HG03280 (cell line): Measurements from ENCODE around the gene ACOD1.
"Not testable (repeated sequence)": the region's sequence is repeated elsewhere in the genome, so short reads cannot be mapped to it uniquely, and the experiment has no call there.

Experiments used
- ATAC-seq: cut with Tn5 transposase; IDR thresholded peaks from one replicate; pipeline ENCODE4 v1.9.1; 2021; ENCODE audit warnings: mild to moderate bottlenecking, moderate library complexity; ENCODE audit not compliant: unreplicated experiment

The ACOD1 gene

DNA sequence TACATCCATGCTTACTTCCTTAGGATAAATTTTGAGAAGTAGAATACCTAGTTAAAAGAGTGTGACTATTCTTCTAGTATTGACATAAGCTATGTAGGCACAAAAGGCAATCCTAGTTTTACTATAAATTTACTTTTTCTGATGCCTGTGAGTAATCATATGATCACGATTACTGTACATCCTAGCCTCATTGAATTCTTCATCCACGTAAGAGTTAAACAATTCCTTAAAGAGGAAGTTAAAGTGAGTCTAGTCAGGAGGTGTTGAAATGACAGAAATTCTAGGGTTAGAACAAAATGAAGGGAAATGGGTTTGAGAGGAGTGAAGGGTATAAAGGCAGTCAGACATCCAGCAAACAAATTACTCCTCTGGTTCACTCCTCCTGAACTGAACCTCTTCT is at the start of gene ACOD1:
ACOD1 (plus strand) TSS at position 363 of the 400 bp plus-strand sequence. CDS start 48 bp downstream, outside the sequence.
- no peak for ATAC-seq

DNA sequence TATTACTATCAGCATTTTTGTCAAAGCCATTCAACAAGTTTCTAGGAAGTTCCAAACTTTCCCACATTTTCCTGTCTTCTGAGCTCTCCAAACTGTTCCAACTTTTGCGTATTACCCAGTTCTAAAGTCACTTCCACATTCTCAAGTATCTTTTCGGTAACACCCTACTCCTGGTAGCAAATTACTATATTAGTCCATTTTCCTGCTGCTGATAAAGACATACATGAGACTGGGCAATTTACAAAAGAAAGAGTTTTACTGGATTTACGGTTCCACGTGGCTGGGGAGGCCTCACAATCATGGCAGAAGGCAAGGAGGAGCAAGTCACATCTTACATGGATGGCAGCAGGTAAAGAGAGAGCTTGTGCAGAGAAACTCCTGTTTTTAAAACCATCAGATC is 49.2 kb upstream of the ACOD1 start:
- not testable (repeated sequence) for ATAC-seq

DNA sequence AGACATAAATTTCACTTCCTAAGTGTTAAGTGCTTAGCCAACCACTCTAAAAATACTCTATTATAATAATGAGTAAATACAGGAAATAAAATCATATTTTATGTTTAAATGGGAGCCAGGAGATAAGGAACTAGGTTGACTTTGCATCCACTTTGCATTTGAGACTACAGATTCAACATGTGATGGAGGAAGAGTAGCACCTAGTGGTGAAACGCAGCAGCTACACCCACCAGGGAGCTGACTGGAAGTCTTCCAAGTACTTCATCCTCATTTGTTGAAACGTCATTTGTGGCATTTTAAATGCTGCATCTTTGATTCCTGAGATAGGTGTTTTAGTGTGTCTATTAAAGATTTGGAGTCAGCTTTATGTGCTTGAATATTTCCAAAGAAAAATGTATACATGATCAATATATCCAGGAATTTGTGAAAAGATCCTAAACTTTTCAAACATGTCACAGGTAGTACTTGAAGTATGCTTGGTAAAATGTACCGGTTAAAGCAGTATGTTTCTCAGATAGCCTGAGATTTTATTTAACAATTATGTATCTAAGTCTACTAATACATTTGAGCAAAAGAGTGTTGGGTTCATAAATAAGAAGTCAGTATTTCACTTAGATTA is 44.7 kb upstream of the ACOD1 start:
- peak; percentile 97 for ATAC-seq

DNA sequence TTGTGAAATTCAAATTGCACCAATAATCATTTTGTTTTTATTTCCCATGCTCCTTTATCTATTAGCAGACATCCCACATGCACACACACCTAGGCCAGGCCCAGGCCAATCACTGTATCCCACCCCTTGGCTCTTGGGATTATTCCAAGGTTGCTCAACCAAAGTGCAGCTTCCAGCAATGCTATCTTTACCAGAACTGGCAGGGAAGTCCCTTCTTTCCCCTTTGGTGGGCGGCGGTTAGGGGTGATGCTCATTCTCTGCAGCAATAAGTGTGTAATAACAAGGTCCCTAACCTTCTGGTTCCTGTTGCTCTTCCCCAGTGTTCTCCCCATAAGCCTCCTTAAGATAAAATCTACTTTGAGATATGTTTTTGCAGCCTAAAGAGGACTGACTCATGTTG is 43.8 kb upstream of the ACOD1 start:
- no peak for ATAC-seq

DNA sequence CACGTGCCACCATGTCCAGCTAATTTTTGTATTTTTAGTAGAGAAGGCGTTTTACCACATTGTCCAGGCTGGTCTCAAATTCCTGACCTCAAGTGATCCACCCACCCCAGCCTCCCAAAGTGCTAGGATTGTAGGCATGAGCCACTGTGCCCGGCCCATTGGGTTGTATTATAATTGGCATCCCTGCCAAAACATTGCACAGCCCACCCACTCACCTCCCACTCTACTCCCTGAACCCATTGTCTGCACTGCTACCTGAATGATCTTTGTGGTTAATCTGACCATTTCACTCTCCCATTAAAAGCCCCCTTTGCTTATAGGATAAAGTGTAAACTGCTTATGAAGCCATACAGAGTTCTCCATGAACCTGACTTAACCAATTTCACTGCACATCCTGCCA is 35.8 kb upstream of the ACOD1 start:
- no peak for ATAC-seq

DNA sequence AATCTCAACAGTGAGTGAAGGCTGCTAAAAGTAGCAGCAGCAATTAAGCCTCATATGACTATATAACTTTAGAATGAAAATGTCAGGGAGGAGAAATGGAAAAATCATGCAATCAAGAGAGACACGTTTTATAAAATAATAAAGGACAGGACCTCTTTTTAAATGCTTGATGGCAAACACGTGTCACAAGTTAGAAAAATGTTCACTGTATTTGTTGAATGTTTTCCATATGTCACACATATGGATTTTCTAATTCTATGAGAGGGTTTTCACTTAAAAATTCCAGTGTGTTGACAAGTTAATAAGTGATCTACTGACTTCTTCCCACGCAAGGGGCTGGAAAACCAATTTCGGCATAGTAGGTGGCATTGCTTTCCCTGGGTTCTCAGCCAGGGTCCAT is 34.4 kb upstream of the ACOD1 start:
- no peak for ATAC-seq

DNA sequence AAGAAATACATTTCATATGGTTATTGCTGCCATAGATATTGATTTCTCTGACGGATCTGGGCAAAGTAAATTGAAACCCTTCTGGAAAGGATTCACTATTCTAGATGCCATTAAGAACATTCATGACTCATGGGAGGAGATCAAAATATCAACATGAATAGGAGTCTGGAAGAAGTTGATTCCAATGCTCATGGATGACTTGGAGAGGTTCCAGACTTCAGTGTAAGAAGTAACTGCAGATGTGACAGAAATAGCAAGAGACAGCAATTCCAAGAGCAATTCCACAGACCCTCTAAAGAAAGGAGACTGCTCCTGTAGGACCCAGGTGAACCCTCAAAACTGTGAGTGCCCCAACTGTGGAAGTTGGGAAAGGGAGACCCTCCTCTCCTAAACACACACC is 31.2 kb upstream of the ACOD1 start:
- ATAC-seq = no peak

DNA sequence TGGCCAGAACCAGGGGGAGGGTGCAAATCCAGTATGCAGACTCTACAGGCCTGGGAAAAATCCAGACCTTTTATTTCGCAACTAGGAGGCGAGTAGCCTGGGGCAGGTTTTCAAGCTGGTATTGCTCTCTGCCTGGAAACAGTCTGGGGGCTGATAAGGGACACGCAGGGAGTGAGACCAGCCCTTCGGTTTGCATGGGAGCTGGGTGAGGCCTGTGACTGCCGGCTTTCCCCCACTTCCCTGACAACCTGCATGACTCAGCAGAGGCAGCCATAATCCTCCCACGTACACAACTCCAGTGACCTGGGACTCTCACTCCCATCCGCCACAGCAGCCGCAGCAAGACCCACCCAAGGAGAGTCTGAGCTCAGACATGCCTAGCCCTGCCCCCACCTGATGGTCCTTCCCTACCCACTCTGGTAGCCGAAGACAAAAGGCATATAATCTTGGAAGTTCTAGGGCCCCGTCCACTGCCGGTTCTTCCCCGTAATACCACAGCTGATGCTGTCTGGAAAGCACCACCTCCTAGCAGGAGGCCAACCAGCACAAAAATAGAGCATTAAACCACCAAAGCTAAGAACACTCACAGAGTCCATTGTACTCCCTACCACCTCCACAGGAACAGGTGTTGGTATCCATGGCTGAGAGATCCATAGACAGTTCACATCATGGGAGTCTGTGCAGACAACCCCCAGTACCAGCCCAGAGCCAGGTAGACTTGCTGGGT is 30.4 kb upstream of the ACOD1 start:
- ATAC-seq = not testable (repeated sequence)

DNA sequence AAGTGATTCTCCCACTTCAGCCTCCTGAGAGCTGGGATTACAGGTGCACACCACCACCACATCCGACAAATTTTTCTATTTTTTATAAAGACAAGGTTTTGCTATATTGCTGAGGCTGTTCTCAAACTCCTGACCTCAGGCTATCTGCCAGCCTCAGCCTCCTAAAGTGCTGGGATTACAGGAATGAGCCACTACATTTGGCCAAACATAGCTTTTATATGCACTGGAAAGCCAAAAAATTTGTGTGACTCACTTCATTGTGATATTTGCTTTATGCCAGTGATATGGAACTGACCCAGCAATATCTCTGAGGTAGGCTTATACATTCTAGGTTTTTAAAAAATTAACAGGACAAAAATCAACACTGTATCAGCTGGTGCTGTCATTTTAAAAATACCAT is 26.8 kb upstream of the ACOD1 start:
- no peak for ATAC-seq

DNA sequence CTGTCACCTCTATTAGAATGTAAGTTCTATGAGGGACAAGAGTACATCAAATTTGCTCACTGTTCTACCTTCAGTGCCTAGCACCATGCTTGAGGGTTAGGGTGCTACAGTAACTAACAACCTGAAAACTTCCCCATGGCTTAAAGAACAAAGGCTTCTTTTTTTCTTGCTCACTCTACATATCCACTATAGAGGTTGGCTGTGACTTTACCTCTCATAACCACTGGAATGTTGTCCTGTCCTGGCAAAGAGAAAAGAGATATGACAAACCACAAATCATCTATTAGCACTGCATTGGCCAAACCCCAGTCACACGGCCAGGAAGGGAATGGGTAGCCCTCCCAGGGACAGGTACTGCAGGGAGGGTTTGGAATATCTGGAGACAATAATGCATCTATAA is 23.2 kb upstream of the ACOD1 start:
- ATAC-seq = no peak

DNA sequence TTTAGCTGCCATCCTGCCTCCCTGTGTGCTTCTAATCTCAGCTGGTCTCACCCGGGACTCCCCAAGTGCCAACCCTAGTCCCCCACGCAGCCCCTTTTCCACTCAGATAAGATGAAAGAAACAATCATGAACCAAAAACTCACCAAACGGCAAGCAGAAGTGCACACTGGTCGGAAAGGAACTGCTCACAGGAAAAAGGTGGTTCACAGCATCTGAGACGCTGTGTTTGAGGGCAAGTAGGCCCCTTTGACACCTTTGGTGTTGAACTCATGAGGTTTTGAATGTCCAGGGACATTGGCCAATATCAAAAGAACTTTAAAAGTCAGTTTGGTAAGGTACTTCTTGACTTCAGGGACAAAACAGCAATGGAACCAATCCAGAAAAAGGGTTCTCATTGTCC is 20.4 kb upstream of the ACOD1 start:
- ATAC-seq = no peak

DNA sequence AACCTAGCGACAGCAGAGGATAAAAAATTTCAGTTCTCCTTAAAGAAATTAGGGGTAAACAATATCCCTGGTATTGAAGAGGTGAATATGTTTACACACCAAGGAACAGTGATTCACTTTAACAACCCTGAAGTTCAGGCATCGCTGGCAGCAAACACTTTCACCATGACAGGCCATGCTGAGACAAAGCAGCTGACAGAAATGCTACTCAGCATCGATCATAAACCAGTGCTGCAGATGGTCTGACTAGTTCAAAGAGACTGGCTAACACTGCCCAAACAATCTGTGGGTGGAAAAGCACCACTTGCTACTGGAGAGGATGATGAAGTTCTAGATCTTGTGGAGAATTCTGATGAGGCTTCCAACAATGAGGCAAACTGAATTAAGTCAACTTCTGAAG is 19.9 kb upstream of the ACOD1 start:
- ATAC-seq = no peak

DNA sequence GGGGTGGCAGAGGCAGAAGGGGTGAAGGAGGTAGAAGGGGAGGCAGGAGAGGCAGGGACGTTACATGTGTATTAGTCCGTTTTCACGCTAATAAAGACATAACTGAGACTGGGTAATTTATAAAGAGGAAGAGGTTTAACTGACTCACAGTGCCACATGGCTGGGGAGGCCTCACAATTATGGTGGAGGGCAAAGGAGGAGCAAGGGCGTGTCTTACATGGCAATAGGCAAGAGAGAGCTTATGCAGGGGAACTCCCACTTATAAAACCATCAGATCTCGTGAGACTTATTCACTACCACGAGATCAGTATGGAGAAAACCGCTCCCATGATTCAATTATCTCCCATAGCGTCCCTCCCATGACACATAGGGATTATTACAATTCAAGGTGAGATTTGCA is 19.0 kb upstream of the ACOD1 start:
- no peak for ATAC-seq

DNA sequence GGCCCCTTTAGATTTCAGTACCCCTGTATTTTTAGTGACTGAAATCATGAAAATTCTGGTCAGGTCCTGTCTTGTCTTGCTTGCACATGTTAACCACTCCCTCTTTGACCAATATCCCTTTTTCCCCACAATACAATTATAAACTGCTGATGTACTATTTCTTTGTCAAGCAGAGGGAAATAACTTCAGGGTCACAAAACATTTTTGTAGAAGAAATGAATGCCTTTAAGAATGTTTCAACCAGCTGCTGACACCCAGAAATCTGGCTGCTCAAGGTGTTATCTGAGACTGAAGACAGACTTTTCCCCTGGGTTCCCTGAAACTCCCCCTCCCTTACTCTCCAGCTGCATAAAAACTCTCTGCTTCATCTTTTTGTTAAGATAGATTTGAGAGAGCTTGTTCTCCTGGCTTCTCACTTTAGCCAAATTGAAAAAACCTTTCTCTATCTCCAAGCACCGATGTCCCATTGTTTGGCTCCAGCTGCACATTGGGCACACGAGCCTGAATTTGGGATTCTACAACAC is 18.4 kb upstream of the ACOD1 start:
- ATAC-seq = no peak

DNA sequence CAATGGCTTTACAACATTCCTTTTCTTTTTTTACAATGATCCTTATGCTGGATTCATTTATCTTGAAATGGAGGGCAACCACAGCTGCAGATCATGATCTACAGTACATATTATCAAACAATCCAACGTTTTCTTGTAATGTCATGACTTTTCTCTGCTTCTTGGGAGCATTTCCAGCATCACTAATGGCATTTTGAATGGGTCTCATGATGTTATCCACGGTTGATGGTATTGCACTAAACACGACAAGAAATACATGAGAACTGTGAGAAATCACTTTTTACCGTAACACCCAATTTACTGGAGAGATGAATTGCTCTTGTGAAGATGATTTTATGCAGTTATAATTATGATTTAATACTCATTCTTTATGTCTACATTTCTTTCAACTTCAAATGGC is 16.2 kb upstream of the ACOD1 start:
- no peak for ATAC-seq

DNA sequence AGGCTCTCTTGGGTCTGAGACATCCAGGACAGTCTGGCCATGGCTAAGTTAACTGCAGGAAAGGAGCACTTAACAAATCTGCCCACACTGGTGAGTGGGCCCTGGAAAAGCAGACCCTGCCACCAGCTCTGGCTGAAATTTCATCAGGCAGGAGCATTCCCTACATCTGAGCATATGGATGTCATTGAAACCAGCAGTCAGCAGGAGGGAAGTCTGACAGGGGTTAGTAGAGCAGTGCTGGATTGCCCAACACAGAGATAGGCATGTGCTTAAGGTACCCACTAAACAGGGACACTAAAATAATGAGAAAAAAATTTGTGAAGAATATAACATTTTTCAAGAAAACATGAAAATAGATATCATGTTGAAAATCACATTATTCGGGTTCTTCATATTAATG is 13.6 kb upstream of the ACOD1 start:
- no peak for ATAC-seq

DNA sequence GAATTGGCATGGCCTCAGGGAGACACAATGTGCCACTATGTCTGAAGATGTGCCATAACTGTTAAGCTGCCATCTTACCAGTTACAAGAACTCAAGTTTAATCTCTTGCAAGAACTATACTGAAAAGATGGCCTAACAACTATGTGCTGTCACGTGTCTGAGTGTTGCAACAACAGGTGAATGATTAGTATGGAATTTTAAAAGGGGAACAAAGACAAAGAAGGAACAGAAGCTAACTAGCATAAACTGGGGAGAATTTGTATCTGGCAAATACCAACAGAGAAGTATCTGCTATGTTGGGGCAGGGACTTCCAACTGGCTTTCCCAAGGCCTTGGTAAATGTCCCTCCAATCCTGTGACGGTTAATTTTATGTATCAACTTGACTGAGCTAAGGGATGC is 11.5 kb upstream of the ACOD1 start:
- no peak for ATAC-seq

DNA sequence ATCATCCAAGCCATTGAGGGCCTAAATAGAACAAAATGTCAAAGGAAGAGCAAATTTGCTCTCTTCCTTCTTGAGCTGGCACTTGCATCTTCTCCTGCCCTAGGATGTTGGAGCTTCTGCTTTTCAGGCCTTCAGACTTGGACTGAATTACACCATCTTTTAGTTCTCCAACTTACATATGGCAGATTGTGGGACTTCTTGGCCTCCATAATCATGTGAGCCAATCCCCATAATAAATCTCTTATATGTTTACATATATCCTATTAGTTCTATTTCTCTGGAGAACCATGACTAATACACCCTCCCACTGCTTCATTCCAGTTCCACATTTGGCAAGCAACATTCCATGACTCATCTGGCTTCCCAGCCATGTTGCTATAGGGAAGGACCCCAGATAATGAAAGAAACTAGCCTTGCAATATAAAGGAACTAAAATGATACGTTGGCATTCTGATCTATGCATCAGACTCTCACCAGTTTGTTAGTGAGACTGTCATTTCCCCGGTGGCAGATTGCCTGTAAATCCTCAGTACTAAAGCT is 11.0 kb upstream of the ACOD1 start:
- no peak for ATAC-seq

DNA sequence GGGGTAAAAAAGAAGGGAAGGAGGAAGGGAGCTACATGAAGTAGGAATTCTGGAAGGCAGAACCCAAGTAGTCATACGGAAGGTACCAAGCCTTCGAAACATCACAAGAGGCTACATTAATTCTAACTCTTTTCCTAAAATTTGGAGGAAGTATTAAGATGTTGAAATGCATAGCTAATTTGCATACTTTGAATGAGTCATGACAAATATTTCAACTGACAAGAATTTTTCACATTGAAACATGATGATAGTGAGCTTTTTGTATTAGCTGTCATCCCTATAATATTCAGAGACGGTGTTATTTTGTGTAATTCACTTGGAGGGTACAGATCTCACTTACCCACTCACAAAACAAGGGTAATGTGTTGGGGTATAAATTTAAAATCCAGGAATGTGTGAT is 9.1 kb upstream of the ACOD1 start:
- ATAC-seq = no peak

DNA sequence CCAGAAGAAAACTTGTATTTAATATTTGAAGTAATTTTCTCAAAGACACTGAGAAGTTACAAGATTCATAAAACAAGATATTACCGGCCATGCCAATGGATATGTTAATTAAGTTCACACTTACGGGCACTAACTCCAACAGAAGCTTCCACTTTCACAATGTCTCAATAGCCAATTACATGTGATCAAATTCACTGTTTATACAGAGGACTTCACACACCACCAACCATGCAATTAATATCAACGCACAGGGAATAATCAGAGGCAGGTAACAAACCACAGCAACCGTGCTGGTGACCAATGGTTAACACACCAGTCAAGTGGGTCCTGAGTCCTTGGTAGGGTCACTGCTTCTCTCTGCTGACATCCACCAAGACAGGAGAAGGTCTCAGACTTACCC is 5.9 kb upstream of the ACOD1 start:
- no peak for ATAC-seq

DNA sequence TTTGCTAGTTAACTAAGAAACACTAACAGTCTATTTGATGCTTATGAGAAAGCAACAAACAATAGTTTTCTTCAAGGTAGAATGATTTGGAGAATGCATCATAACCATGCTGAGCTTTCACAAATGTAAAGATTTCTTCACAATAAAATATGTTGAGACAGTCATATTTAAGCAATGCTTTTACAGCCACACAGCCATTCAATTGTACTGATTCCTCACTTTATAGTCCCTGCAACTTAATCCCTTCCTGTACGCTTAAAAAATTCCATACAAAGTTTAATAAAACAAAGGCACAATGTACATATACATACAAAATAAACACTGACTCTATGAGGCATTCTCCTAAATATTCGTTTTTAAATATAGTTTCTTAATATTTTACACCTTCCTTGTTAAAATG is 4.7 kb upstream of the ACOD1 start:
- no peak for ATAC-seq

DNA sequence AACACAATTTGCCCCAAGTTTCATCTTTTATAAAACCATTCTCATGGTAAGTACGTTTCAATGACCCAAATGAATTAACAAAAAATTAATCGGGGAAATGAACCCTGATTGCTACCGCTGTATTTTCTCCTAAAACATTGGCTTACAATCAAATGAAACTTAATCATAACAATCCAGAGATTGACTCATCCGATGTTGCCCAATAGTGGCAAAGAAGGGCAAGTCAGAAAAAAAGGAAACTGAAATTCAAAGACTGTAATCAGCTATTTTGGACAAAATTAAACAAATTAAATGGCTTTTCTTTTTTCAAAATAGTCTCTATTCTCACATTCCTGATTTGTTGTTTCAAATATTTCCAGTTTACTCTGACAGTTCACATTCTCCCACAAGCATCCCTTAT is 3.9 kb upstream of the ACOD1 start:
- ATAC-seq = no peak
